Measurements from ENCODE around the gene TP53RK. TPM values are rescaled to one million over a fixed set of nuclear protein-coding genes. Genes with fewer than 3 reads are reported as not detected.

Gene TP53RK
- total RNA-seq, 1 experiment from 2014 or later, result 21.5 TPM

DNA sequence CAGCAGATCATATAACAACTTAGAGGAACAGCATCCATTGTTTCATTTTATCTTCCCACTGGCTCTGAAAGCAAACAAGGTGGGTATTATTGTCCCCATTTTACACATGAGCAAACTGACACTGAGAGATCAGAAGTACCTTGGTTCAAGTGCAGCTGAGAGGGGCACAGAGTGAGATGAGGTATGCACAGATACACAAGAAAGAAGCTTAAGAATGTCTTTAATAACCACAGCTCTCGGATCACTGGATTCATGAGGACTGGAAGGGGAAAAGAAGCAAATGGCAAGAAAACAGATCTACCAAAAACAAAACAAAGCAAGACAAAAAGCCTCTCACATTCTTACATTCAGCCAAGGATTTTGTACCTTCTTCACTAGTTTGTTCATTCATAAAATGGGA lies 30.8 kb upstream of the TP53RK start:
- H2BK120ac ChIP-seq (ENCODE audit: low read depth, low read length, poor library complexity, severe bottlenecking), result no peak overlapping the region
- no peak overlapping the region for H3K27ac ChIP-seq (ENCODE audit: insufficient read length, low read depth, low read length)
- no peak overlapping the region for H2BK12ac ChIP-seq (ENCODE audit: insufficient read length, low read depth, low read length)
- H3K4me1 ChIP-seq (ENCODE audit: insufficient read depth, low read length), result no peaks in the 10 kb centered on the region
- no peak overlapping the region for H2BK20ac ChIP-seq (ENCODE audit: low read depth, low read length, poor library complexity, severe bottlenecking)
- H2AK5ac ChIP-seq (ENCODE audit: insufficient read length, low read length), result no peak overlapping the region
- H3K27me3 ChIP-seq (ENCODE audit: insufficient read depth, low read length), result no peaks in the 10 kb centered on the region
- no peak overlapping the region for H3K4ac ChIP-seq (ENCODE audit: low read depth, low read length)
- no peak overlapping the region for H2AFZ ChIP-seq (ENCODE audit: low read length)
- no peak overlapping the region for H3K9ac ChIP-seq (ENCODE audit: extremely low read depth, insufficient read length, low read length)
- TF ChIP-seq, protein P1, sequence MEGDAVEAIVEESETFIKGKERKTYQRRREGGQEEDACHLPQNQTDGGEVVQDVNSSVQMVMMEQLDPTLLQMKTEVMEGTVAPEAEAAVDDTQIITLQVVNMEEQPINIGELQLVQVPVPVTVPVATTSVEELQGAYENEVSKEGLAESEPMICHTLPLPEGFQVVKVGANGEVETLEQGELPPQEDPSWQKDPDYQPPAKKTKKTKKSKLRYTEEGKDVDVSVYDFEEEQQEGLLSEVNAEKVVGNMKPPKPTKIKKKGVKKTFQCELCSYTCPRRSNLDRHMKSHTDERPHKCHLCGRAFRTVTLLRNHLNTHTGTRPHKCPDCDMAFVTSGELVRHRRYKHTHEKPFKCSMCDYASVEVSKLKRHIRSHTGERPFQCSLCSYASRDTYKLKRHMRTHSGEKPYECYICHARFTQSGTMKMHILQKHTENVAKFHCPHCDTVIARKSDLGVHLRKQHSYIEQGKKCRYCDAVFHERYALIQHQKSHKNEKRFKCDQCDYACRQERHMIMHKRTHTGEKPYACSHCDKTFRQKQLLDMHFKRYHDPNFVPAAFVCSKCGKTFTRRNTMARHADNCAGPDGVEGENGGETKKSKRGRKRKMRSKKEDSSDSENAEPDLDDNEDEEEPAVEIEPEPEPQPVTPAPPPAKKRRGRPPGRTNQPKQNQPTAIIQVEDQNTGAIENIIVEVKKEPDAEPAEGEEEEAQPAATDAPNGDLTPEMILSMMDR (conservative IDR thresholded peaks at IDR 0.05), result no peak
- H3K79me1 ChIP-seq (ENCODE audit: insufficient read depth, low read depth, low read length, poor library complexity, severe bottlenecking), result no peaks in the 10 kb centered on the region
- no peak overlapping the region for H3K56ac ChIP-seq (ENCODE audit: insufficient read length, low read depth, low read length)
- H3K4me2 ChIP-seq (ENCODE audit: insufficient read depth, insufficient read length, low read length), result no peak overlapping the region
- H3K23me2 ChIP-seq (ENCODE audit: insufficient read length, low read depth, low read length, poor library complexity, severe bottlenecking), result no peaks in the 10 kb centered on the region
- WGBS (ENCODE audit: extremely low coverage, insufficient read length, low lambda C conversion rate), result no CpG with 5 or more reads among the region's 1 CpG
- Mint-ChIP-seq H3K27ac (no peak overlapping the region), H3K36me3 (ENCODE audit: insufficient read depth in 1 of 3, low read depth in 3 of 3) (peaks cover 13 to 26% (median 15%) of the 10 kb centered on the region in 3 experiments), H3K4me3 (no peak overlapping the region), H3K27me3 (ENCODE audit: low read depth) (no peaks in the 10 kb centered on the region), H3K9me3 (peaks cover 3 to 7% of the 10 kb centered on the region in 2 experiments; a peak in 3 of 5 replicates), H3K4me1 (peaks cover 6 to 7% of the 10 kb centered on the region in 2 experiments)
- no peak overlapping the region for H3K23ac ChIP-seq (ENCODE audit: insufficient read length, low read depth, low read length)
- no peaks in the 10 kb centered on the region for H3K9me3 ChIP-seq (ENCODE audit: control insufficient read depth, low read depth, low read length)
- no peak overlapping the region for H2BK5ac ChIP-seq (ENCODE audit: insufficient read length, low read length)
- no peak overlapping the region for H3K18ac ChIP-seq (ENCODE audit: insufficient read length, low read depth, low read length)
- no peak overlapping the region for H3T11ph ChIP-seq (ENCODE audit: low read length)
- H4K91ac ChIP-seq (ENCODE audit: insufficient read length, low read depth, low read length), result no peak overlapping the region
- no peak for DNase-seq
- H3K79me2 ChIP-seq (ENCODE audit: insufficient read depth, low read length), result no peaks in the 10 kb centered on the region
- H3K14ac ChIP-seq (ENCODE audit: insufficient read depth, low read length), result no peak overlapping the region
- H2BK15ac ChIP-seq (ENCODE audit: low read depth, low read length), result no peak overlapping the region
- no peak overlapping the region for H4K5ac ChIP-seq (ENCODE audit: insufficient read length, low read depth, low read length)
- no peaks in the 10 kb centered on the region for H4K20me1 ChIP-seq (ENCODE audit: control insufficient read depth, insufficient read depth, insufficient read length)
- H4K8ac ChIP-seq (replicated peaks; ENCODE audit: insufficient read length, low read depth, low read length), result no peak overlapping the region
